ENCODE results near the gene EIF4G2.

The EIF4G2 gene

DNA sequence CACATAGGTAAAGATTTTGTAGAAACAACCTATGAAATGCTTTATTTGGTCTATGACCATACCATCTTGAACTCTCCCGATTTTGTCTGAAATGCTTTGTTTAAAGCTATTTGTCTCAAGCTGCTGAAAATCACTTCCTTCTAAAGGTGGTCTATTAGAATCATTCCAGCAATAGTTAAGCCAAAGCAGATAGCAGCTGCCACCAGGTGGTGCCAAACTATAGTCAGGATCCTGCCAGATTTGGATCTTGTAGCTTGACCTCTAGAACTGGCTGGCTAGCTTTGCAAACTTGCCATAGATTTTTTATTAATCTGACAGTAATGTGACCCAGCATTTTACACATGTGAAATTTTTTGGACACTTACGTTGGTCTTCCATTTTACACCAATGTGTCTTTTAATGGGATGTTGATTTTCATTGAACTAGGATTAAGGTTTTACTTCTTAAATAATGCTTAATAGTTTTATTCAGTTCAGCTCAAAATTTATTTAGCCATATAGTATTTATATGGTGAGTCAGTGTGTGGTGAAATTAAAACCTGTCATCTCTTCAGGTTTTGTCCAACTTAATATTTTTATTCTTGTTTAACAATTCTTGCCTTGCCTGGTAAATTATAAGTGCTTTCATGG lies 38.0 kb downstream of the EIF4G2 start:
- no peak for DNase-seq

DNA sequence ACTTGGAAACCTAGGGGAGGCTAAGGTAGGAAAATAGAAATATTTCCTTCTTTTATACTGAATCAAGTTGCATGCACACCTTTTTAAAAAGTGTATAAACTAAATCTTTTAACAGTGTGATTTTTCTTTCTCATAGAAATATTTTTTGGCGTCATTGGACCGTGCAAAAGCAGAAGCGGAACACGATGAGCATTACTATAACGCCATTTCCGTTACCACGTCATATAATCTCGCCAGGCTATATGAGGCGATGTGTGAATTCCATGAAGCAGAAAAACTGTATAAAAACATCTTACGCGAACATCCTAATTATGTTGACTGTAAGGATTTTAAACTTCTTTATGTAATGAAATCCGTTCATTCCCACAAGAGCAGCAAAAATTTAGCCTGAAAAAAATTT lies 44.3 kb downstream of the EIF4G2 start:
- DNase-seq = no peak

DNA sequence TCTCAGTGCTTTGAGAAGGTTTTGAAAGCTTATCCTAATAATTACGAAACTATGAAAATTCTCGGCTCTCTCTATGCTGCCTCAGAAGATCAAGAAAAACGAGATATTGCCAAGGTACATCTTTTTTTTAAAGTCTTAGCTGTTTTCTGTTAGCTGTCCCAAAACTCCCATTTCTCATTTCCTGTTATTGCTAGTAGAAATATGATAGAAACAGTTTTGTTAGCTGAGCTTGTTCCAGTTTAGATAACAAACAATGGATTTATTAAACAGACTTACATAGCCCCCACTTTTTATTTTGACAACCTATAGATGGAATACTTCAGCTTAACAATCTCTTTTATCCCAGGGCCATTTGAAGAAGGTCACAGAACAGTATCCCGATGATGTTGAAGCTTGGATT lies 45.0 kb downstream of the EIF4G2 start:
- DNase-seq = no peak

DNA sequence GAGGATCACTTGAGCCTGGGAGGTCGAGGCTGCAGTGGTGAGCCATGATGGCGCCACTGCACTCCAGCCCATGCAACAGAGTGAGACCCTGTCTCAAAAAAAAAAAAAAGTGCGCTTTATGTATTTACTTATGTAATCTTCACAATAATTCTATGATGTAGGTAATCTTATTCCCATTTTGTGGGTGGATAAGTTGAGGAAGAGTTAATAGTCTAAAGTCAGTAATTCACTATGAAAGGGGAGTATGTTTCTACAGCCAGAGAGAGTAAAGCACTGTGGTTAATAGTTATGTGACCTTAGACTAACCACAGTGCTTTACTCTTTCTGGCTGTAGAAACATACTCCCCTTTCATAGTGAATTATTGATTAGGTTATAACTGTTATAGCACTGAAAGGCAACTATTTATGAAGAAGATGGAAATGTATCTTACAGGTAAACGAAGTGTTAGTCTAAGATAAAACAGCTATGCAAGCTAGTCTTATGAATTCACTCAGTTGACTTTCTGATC lies 45.8 kb downstream of the EIF4G2 start:
- DNase-seq = no peak

DNA sequence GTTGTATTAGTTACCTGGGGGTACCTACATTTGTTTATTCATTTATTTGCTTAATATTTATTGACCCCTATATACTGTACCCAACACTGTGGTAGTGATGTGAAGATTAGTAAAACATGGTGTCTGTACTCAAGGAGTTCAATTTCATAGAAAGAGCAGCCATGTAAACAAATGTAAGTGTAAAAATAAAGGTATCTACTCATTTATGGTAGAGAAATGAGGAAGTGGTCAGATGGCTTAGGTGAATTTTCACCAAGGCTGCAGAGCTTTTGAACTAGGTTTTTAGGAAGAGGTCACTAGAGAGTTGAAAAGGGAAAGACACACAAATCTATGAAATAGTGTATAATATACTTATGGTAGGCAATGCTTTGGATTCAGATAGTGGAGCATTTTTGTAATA lies 46.5 kb downstream of the EIF4G2 start:
- DNase-seq = no peak

DNA sequence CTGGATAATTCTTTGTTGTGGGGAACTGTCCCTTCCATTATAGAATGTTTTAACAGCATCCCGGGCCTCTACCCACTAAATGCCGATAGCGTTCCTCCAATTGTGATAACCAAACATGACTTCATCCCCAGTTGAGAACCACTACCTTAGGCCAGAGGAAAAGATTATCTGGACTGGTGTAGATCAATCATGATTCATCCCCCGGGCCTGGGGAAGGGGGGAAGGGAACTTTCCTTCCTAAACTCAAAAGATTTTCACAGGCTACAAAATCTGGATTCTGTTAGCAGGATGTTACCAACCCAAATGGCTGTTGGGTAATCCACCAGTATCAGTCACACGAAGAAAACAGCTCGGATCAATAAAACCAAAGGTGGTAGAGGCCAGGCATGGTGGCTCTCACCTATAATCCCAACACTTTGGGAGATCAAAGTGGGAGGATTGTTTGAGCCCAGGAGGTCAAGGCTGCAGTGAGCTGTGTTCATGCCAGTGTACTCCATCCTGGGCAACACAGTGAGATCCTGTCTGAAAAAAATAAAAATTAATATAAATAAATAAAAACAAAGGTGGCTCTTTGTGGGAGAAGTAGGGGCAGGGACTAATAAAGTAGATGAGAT lies 47.5 kb downstream of the EIF4G2 start:
- DNase-seq = no peak

DNA sequence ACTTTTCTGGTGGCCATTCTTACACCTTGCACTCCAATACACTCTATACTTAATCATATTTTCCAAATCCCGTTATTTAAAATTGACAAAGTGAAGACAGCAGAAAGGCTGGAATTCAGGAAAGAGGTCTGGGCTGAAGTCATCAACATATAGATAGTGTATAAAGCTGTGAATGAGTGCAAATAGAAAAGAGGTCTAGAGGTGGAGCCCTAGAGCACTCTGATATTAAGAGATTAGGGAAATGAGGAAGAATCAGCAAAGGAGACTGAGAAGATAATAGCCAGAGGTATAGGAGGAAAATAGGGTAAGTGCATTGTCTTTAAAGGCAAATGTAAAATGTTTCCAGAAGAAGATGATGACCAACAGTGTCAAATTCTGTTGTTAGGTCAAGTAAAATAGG lies 49.8 kb downstream of the EIF4G2 start:
- DNase-seq = no peak

DNA sequence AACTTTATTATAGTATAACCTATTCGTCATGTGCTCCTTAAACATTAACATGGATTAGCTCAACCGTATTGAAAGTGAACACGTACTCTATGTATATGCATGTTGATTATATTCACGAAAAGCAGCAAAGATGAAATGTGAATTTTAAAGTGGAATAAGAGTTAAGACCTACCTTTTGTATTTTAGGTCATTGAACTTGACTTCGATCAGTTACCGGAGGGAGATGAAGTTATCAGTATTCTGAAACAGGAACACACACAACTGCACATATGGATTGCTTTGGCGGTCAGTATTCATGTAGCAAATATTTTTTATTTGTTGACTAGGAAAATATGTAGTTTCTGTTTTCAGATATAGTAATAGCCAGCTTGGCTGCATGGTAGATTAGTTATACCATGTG lies 56.2 kb downstream of the EIF4G2 start:
- no peak for DNase-seq

DNA sequence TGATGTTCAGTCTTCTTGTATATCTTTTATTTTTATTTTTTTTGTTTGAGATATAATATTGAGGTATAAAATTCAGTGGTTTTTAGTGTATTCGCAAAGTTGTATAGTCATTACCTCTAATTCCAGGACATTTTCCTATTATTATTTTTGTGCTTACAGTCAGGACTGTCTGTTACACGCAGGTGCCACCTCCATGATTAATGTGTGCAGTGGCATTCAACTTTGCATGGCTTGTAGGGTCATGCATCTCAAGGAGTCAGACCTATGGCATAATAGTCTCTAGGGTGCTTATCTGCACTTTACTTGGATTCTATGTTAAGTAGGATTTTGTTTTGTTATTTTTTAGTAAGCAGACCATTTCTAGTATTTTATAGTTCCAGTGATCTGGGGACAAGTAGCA lies 56.7 kb downstream of the EIF4G2 start:
- no peak for DNase-seq

DNA sequence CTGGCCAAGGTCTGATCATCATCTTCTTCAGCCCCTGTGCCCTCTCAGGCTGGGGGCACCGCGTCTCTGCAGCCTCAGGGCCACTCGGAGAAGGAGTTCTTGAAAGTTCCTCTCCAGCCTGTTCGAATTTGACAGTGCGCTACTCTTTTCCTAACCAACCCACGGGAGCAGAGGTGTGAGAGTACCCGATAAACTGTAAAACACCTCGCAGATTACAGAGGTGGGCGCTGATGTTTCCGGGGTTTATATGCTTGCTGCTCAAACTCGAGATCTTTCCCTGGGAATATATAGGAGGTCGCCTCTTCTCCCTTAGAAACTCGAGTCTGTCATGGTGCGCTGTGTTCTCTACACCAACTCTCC lies 57.2 kb downstream of the EIF4G2 start:
- no peak for DNase-seq

DNA sequence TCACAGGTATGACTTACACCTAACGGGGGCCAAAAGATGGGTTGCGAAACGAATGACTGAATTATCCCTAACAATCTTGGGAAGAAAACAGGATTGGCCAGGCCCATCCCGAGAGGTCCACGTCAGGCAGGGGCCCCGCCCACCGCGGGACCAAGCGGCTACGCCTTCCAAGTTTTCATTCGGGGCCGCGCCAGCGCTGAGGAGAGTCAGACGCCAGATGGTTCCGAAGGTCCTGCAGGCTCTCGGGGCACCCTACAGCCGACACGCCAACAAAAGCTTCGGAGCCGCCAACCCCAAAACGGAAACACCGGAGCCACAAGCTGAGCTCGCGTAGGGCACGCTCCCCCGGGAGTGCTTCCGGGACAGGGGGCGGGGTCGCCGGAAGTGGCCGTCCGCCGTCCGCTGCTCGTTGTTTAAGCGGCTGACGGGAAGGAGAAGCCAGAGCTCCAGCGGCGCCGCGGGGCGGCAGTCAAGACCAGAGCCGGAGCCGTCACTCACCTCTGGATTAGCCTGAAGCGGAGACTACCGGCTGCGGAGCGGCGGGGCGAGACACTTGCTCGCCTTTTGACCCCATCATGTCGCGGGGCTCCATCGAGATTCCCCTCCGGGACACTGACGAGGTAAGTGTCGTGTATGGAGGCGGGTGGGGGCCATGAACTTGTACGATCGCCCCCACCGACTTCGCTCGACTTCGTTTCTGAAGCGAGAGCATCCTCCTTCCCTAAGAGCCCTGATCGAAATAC lies 57.7 kb downstream of the EIF4G2 start, which contains the start of gene CTR9:
CTR9 (plus strand) TSS at position 409 of the 743 bp plus-strand sequence; CDS start at position 576, 167 bp downstream.
- peak; percentile 76 to 88 (median 82) for DNase-seq

DNA sequence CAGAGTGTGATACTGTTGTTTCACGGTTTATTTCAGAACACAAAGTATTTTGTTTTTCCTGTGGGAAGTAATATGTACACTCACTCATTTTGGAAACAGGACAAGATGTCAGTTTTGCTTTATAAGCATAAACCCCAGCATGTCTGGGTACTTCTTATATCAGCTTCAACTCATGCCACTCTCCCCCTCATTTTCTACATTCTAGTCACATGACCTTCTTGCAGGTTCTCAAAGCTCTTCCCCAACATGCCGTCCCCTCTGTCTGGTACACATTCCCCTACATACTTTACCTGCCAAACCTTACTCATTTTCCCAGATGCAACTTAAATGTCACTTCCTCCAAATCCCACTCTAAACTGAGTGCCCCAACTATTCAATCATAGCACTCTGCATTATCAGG lies 59.2 kb downstream of the EIF4G2 start:
- no peak for DNase-seq

DNA sequence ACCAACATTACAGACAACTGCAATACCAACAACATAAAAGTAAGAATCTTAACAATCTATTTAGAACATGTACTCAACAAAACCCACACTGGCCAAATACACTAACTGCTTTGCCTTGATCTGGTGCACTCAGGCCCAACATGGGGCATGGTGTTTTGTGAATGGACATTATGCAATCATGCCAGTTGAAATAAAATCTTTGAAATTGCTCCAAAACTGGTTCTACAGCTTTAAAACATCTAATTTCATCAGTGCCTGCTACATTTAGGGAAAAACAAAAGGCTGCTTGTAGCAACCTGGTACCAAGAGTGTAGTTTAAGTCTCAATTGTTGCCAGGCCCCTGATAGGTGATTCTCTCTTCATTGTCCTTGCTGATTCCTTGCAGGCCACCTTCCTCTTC lies 61.0 kb downstream of the EIF4G2 start:
- DNase-seq = no peak

All from activated CD4-positive, CD25-positive, alpha-beta regulatory T cell (primary cell).